MM.1S (cell line): ENCODE results near the gene LTN1.

Source experiments
- DNase-seq: peaks from one replicate; pipeline ENCODE4 v3.0.0-alpha.2; 2015
- H2AFZ ChIP-seq: fragments of 300-600 bp; sonication (generic); 2 replicates; pipeline ENCODE4 v1.6.0; 2016; ENCODE audit warnings: antibody characterized with exemption, low read length
- H3F3A ChIP-seq: fragments of 300-600 bp; sonication (generic); 2 replicates; pipeline ENCODE4 v1.6.1; 2016; ENCODE audit warnings: mild to moderate bottlenecking, antibody characterized with exemption, low read length, moderate library complexity, mixed read lengths; ENCODE audit not compliant: insufficient read depth
- H3K27ac ChIP-seq: fragments of 300-600 bp; sonication (generic); 2 replicates; pipeline ENCODE4 v1.5.1; 2016; ENCODE audit warnings: mild to moderate bottlenecking, low read length
- H3K27me3 ChIP-seq: fragments of 300-600 bp; sonication (generic); replicated peaks from 2 replicates; pipeline ENCODE4 v1.6.0; 2016; ENCODE audit warnings: low read length; ENCODE audit not compliant: insufficient read depth
- H3K36me3 ChIP-seq: fragments of 300-600 bp; sonication (generic); replicated peaks from 2 replicates; pipeline ENCODE4 v1.6.1; 2016; ENCODE audit warnings: mild to moderate bottlenecking, low read length, mixed read lengths; ENCODE audit not compliant: insufficient read depth
- H3K4me1 ChIP-seq: fragments of 300-600 bp; sonication (generic); 2 replicates; pipeline ENCODE4 v1.6.1; 2016; ENCODE audit warnings: low read length, mixed read lengths
- H3K4me2 ChIP-seq: fragments of 300-600 bp; sonication (generic); 2 replicates; pipeline ENCODE4 v1.6.0; 2016; ENCODE audit warnings: low read depth, low read length
- H3K4me3 ChIP-seq: fragments of 300-600 bp; sonication (generic); 2 replicates; pipeline ENCODE4 v1.5.1; 2016; ENCODE audit warnings: low read length, mixed read lengths
- H3K79me2 ChIP-seq: fragments of 300-600 bp; sonication (generic); 2 replicates; pipeline ENCODE4 v1.6.1; 2016; ENCODE audit warnings: mixed run types, low read length, mixed read lengths
- H3K9ac ChIP-seq: fragments of 300-600 bp; sonication (generic); 2 replicates; pipeline ENCODE4 v1.6.1; 2016; ENCODE audit warnings: low read length, mixed read lengths
- H3K9me2 ChIP-seq: fragments of 300-600 bp; sonication (generic); replicated peaks from 2 replicates; pipeline ENCODE4 v1.6.1; 2016; ENCODE audit warnings: mild to moderate bottlenecking, low read length, mixed read lengths; ENCODE audit not compliant: insufficient read depth
- H3K9me3 ChIP-seq: fragments of 300-600 bp; sonication (generic); replicated peaks from 2 replicates; pipeline ENCODE4 v1.6.1; 2016; ENCODE audit warnings: mild to moderate bottlenecking, low read length, mixed read lengths; ENCODE audit not compliant: insufficient read depth
- H4K20me1 ChIP-seq: fragments of 300-600 bp; sonication (generic); 2 replicates; pipeline ENCODE4 v1.6.1; 2016; ENCODE audit warnings: mild to moderate bottlenecking, low read length, moderate library complexity, mixed read lengths; ENCODE audit not compliant: insufficient read depth
- CTCF ChIP-seq: fragments of 300-600 bp; sonication (generic); IDR thresholded peaks from 2 replicates; pipeline ENCODE4 v1.5.1; 2016; ENCODE audit warnings: antibody characterized with exemption, low read length, mixed read lengths
- EZH2 ChIP-seq: fragments of 300-600 bp; sonication (generic); optimal IDR thresholded peaks from 2 replicates; pipeline ENCODE3; 2017; ENCODE audit warnings: low read depth, mild to moderate bottlenecking, antibody characterized with exemption, low read length, mixed read lengths
- EZH2phosphoT487 ChIP-seq: fragments of 300-600 bp; sonication (generic); IDR thresholded peaks from 2 replicates; pipeline ENCODE4 v1.6.1; 2018; ENCODE audit warnings: antibody characterized with exemption, low read length

Gene LTN1

GRCh38 chr21:29033301-29033700, 40.6 kb upstream of the LTN1 start:
- no peak for DNase-seq
- Histone ChIP-seq H3K79me2 (peaks cover 49% of the 10 kb centered on the region), H2AFZ (no peak overlapping the region), H3F3A (no peaks in the 10 kb centered on the region), H3K4me2 (no peak overlapping the region), H3K27me3 (no peaks in the 10 kb centered on the region), H3K27ac (no peak overlapping the region), H3K4me1 (no peaks in the 10 kb centered on the region), H3K4me3 (no peak overlapping the region), H4K20me1 (no peaks in the 10 kb centered on the region), H3K9me3 (no peaks in the 10 kb centered on the region), H3K9me2 (no peaks in the 10 kb centered on the region), H3K36me3 (peaks cover 21% of the 10 kb centered on the region), H3K9ac (no peak overlapping the region)
- TF ChIP-seq EZH2phosphoT487 (no peak), CTCF (no peak), EZH2 (no peak)

- no peak for TF ChIP-seq EZH2phosphoT487
- no peak for TF ChIP-seq CTCF
- TF ChIP-seq EZH2 = no peak
- no peak overlapping the region for H2AFZ ChIP-seq
- no peaks in the 10 kb centered on the region for H3F3A ChIP-seq
- H3K27ac ChIP-seq = no peak overlapping the region
- H3K9ac ChIP-seq = no peak overlapping the region
- H3K79me2 ChIP-seq = peaks cover 69% of the 10 kb centered on the region
- no peaks in the 10 kb centered on the region for H3K27me3 ChIP-seq
- no peak for DNase-seq
- no peak overlapping the region for H3K4me3 ChIP-seq
- H3K4me2 ChIP-seq = no peak overlapping the region
- H3K9me3 ChIP-seq = no peaks in the 10 kb centered on the region
- no peaks in the 10 kb centered on the region; the same call in 1 of the 2 replicates for H4K20me1 ChIP-seq
- H3K9me2 ChIP-seq = no peaks in the 10 kb centered on the region
- 0 out of 2 replicates have a peak, but pooled peaks cover under 1% of the 10 kb centered on the region for H3K4me1 ChIP-seq
- peaks cover 9% of the 10 kb centered on the region for H3K36me3 ChIP-seq
Measured at GRCh38 chr21:29030909-29031308, 38.2 kb upstream of the LTN1 start.

DNA sequence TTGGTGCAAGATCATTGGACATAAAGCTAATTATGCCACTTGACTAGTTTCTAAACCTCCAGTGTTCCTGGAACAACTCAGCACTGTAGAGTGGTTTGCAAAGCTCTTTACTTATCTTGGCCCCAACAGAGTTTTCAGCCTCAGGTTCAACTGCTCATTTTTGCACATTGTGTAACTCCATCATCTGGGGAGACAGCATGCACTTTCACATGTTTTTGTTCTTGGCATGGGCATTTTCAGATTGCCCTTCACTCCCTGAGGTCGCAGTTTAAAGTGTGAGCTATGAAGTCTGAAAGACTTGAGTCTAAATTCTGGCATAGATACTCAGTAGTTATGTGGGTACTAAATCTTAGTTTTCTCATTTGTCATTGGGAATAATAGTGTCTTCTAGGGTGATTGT, 36.8 kb upstream of the LTN1 start:
- Histone ChIP-seq H3K9ac (no peak overlapping the region), H3K4me2 (no peak overlapping the region), H3K4me1 (peaks cover 6% of the 10 kb centered on the region; the same call in 1 of the 2 replicates), H3K27ac (no peak overlapping the region), H4K20me1 (no peaks in the 10 kb centered on the region; the same call in 1 of the 2 replicates), H3K9me2 (no peaks in the 10 kb centered on the region), H3F3A (no peaks in the 10 kb centered on the region), H3K27me3 (no peaks in the 10 kb centered on the region), H3K4me3 (no peak overlapping the region), H2AFZ (no peak overlapping the region), H3K36me3 (peaks cover 6% of the 10 kb centered on the region), H3K9me3 (no peaks in the 10 kb centered on the region), H3K79me2 (peaks cover 82% of the 10 kb centered on the region)
- no peak for TF ChIP-seq CTCF
- DNase-seq = no peak
